ENCODE data around the gene LRRC46. TPM values are rescaled to one million over a fixed set of nuclear protein-coding genes. Genes with fewer than 3 reads are reported as not detected.

LRRC46 gene
- total and polyA plus RNA-seq, 5 donors from 2014 or later: 0.11 to 0.48 (median 0.20) TPM

- Histone ChIP-seq H3K4me3 (ENCODE audit: low read depth, low read length) (no peak overlapping the region), H3K27me3 (ENCODE audit: control insufficient read depth, insufficient read depth, low read length) (no peaks in the 10 kb centered on the region), H3K36me3 (ENCODE audit: control insufficient read depth, insufficient read depth, low read length) (no peaks in the 10 kb centered on the region), H3K9me3 (ENCODE audit: control insufficient read depth in 2 of 2, low read length in 2 of 2) (no peaks in the 10 kb centered on the region), H3K4me1 (ENCODE audit: control insufficient read depth, insufficient read depth, low read length, poor library complexity, severe bottlenecking) (peaks cover 15% of the 10 kb centered on the region), H3K27ac (ENCODE audit: insufficient read depth, low read length, poor library complexity, severe bottlenecking) (no peak overlapping the region)
- Mint-ChIP-seq H3K27me3 (peaks cover 37% of the 10 kb centered on the region), H3K4me1 (peaks cover 0 to 21% (median 8%) of the 10 kb centered on the region in 4 donors), H3K27ac (no peak overlapping the region), H3K4me3 (no peak overlapping the region), H3K9me3 (peaks cover 0 to 2% (median 0%) of the 10 kb centered on the region in 7 donors), H3K36me3 (no peaks in the 10 kb centered on the region)
- no peak for DNase-seq
- ATAC-seq (ENCODE audit: low read depth in 2 of 2): no peak
These were observed 47.6 kb downstream of the LRRC46 start for GRCh38 chr17:47879028-47879585.

GRCh38 chr17:47879776-47880454 is 48.4 kb downstream of the LRRC46 start:
- peaks cover 29% of the 10 kb centered on the region for H3K27me3 Mint-ChIP-seq
- no peak overlapping the region for H3K27ac ChIP-seq (ENCODE audit: insufficient read depth, low read length, poor library complexity, severe bottlenecking)

GRCh38 chr17:47882247-47882646 is 50.8 kb downstream of the LRRC46 start:
- H3K4me3 Mint-ChIP-seq: no peak overlapping the region
- Histone ChIP-seq H3K36me3 (ENCODE audit: control insufficient read depth, insufficient read depth, low read length) (no peaks in the 10 kb centered on the region), H3K27me3 (ENCODE audit: control insufficient read depth, insufficient read depth, low read length) (no peaks in the 10 kb centered on the region), H3K4me3 (ENCODE audit: low read depth, low read length) (no peak overlapping the region), H3K4me1 (ENCODE audit: control insufficient read depth, insufficient read depth, low read length, poor library complexity, severe bottlenecking) (peaks cover 32% of the 10 kb centered on the region), H3K9me3 (ENCODE audit: control insufficient read depth in 2 of 2, low read length in 2 of 2) (no peaks in the 10 kb centered on the region), H3K27ac (ENCODE audit: insufficient read depth, low read length, poor library complexity, severe bottlenecking) (no peak overlapping the region)
- H3K27me3 Mint-ChIP-seq: peaks cover 18% of the 10 kb centered on the region
- H3K4me1 Mint-ChIP-seq: peaks cover 0 to 42% (median 15%) of the 10 kb centered on the region in 4 donors
- no peaks in the 10 kb centered on the region for H3K36me3 Mint-ChIP-seq
- H3K9me3 Mint-ChIP-seq: peaks cover 0 to 2% (median 0%) of the 10 kb centered on the region in 7 donors
- H3K27ac Mint-ChIP-seq: no peak overlapping the region
- DNase-seq (no peak), ATAC-seq (ENCODE audit: low read depth in 2 of 2) (no peak)

More at GRCh38 chr17:47879776-47880454, 48.4 kb downstream of the LRRC46 start:
- Mint-ChIP-seq H3K4me1 (peaks cover 0 to 29% (median 11%) of the 10 kb centered on the region in 4 donors), H3K9me3 (peaks cover 0 to 2% (median 0%) of the 10 kb centered on the region in 7 donors), H3K27ac (no peak overlapping the region), H3K36me3 (no peaks in the 10 kb centered on the region), H3K4me3 (no peak overlapping the region)
- Histone ChIP-seq H3K36me3 (ENCODE audit: control insufficient read depth, insufficient read depth, low read length) (no peaks in the 10 kb centered on the region), H3K4me1 (ENCODE audit: control insufficient read depth, insufficient read depth, low read length, poor library complexity, severe bottlenecking) (peaks cover 22% of the 10 kb centered on the region), H3K4me3 (ENCODE audit: low read depth, low read length) (no peak overlapping the region), H3K27me3 (ENCODE audit: control insufficient read depth, insufficient read depth, low read length) (no peaks in the 10 kb centered on the region), H3K9me3 (ENCODE audit: control insufficient read depth in 2 of 2, low read length in 2 of 2) (no peaks in the 10 kb centered on the region)
- DNase-seq (no peak), ATAC-seq (ENCODE audit: low read depth in 2 of 2) (no peak)

GRCh38 chr17:47882695-47883588 is 51.5 kb downstream of the LRRC46 start:
- Mint-ChIP-seq H3K27me3 (peaks cover 12% of the 10 kb centered on the region), H3K4me1 (peaks cover 0 to 42% (median 15%) of the 10 kb centered on the region in 4 donors), H3K4me3 (peak overlapping the region in 3 of 4 donors; percentile 2 to 61 (median 20)), H3K36me3 (no peaks in the 10 kb centered on the region), H3K9me3 (peaks cover 0 to 2% (median 0%) of the 10 kb centered on the region in 7 donors), H3K27ac (peak overlapping the region in 1 of 3 donors; percentile 88)
- no peaks in the 10 kb centered on the region for H3K27me3 ChIP-seq (ENCODE audit: control insufficient read depth, insufficient read depth, low read length)
- no peak overlapping the region for H3K27ac ChIP-seq (ENCODE audit: insufficient read depth, low read length, poor library complexity, severe bottlenecking)
- H3K4me3 ChIP-seq (ENCODE audit: low read depth, low read length): no peak overlapping the region
- H3K9me3 ChIP-seq (ENCODE audit: control insufficient read depth in 2 of 2, low read length in 2 of 2): no peaks in the 10 kb centered on the region
- ATAC-seq (ENCODE audit: low read depth in 2 of 2) (no peak), DNase-seq (no peak)
- no peaks in the 10 kb centered on the region for H3K36me3 ChIP-seq (ENCODE audit: control insufficient read depth, insufficient read depth, low read length)
- H3K4me1 ChIP-seq (ENCODE audit: control insufficient read depth, insufficient read depth, low read length, poor library complexity, severe bottlenecking): peaks cover 32% of the 10 kb centered on the region

DNA sequence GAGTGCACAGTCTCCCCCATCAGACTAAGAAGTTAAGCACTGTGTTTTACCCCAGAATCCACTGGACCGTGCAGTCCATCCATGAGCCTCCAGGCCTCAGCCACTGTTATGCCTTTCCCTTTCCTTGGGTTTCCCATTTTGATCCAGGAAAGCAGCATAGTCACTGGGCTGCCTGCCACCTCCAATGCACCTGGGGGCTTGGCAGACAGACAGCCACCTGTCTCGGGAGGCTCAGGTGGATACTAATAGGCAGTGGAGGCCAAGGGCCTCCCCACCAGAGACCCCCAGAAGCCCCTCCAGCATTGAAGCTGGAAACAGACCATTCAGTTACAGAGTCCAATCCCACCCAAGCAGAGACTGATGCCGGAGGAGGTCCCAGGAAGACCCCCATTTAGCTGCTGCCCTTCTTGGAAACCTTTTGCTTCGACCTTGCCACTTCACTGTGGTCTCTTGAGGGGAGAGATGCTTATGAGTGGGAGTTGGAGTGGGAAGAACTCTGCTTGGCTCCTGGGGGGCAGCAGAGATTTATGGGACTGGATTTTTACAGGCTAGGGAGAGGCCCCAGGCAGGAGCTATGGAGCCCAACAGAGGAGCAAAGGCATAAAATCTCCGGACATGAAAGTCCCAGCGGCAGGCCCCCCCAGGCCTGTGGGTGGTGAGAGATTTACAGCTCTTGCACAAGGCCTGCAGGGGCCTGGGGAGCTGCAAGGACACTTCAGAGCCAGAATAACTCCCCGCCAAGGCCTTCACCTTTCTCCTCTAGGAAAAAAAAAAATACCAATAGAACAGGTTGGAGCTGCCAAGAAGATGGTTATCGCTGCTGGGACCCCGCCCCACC is 52.3 kb downstream of the LRRC46 start:
- H3K27me3 ChIP-seq (ENCODE audit: control insufficient read depth, insufficient read depth, low read length): no peaks in the 10 kb centered on the region
- ATAC-seq (ENCODE audit: low read depth in 2 of 2): no peak
- peaks cover 0 to 2% (median 0%) of the 10 kb centered on the region in 7 donors for H3K9me3 Mint-ChIP-seq

DNA sequence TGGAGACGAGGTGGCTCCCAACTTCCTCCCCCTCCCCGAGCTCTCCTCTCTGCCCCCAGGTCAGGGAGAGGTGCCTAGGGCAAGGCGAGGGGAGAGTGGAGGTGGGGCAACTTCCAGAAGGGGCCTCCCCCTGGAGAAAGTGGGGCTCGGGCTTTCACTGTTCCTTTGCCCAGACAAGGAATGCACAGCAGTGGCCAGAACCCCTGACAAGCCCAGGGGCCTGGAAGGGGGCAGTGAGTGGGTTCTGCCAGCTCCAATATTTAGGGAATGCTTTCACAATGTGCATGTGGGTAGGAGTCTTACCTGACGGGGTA is 52.9 kb downstream of the LRRC46 start:
- Mint-ChIP-seq H3K4me1 (peaks cover 0 to 38% (median 18%) of the 10 kb centered on the region in 4 donors), H3K27ac (no peak overlapping the region), H3K4me3 (peak overlapping the region in 1 of 4 donors; percentile 46), H3K27me3 (peaks cover 10% of the 10 kb centered on the region), H3K9me3 (peaks cover 0 to 2% (median 0%) of the 10 kb centered on the region in 7 donors), H3K36me3 (no peaks in the 10 kb centered on the region)
- peaks cover 32% of the 10 kb centered on the region for H3K4me1 ChIP-seq (ENCODE audit: control insufficient read depth, insufficient read depth, low read length, poor library complexity, severe bottlenecking)
- H3K27ac ChIP-seq (ENCODE audit: insufficient read depth, low read length, poor library complexity, severe bottlenecking): no peak overlapping the region
- H3K36me3 ChIP-seq (ENCODE audit: control insufficient read depth, insufficient read depth, low read length): no peaks in the 10 kb centered on the region
- no peaks in the 10 kb centered on the region for H3K9me3 ChIP-seq (ENCODE audit: control insufficient read depth in 2 of 2, low read length in 2 of 2)
- DNase-seq: no peak
- H3K27me3 ChIP-seq (ENCODE audit: control insufficient read depth, insufficient read depth, low read length): no peaks in the 10 kb centered on the region
- H3K4me3 ChIP-seq (ENCODE audit: low read depth, low read length): no peak overlapping the region
- no peak for ATAC-seq (ENCODE audit: low read depth in 2 of 2)

More for the DNA sequence above, 52.3 kb downstream of the LRRC46 start:
- H3K36me3 ChIP-seq (ENCODE audit: control insufficient read depth, insufficient read depth, low read length): no peaks in the 10 kb centered on the region
- Mint-ChIP-seq H3K27ac (peak overlapping the region in 1 of 3 donors; percentile 88), H3K36me3 (no peaks in the 10 kb centered on the region), H3K4me3 (peak overlapping the region in 2 of 4 donors; percentile 2 to 61), H3K4me1 (peaks cover 0 to 42% (median 17%) of the 10 kb centered on the region in 4 donors), H3K27me3 (peaks cover 10% of the 10 kb centered on the region)
- no peak overlapping the region for H3K4me3 ChIP-seq (ENCODE audit: low read depth, low read length)
- H3K9me3 ChIP-seq (ENCODE audit: control insufficient read depth in 2 of 2, low read length in 2 of 2): no peaks in the 10 kb centered on the region
- no peak overlapping the region for H3K27ac ChIP-seq (ENCODE audit: insufficient read depth, low read length, poor library complexity, severe bottlenecking)
- H3K4me1 ChIP-seq (ENCODE audit: control insufficient read depth, insufficient read depth, low read length, poor library complexity, severe bottlenecking): peaks cover 32% of the 10 kb centered on the region
- no peak for DNase-seq
